ENCODE data around the gene OR52E6. TPM values are rescaled to one million over a fixed set of nuclear protein-coding genes. Genes with fewer than 3 reads are reported as not detected.

The OR52E6 gene
- polyA plus RNA-seq, 1 donor (not counting 4 experiments of a cell fraction or from before 2014, with no cell fraction given): not detected

DNA sequence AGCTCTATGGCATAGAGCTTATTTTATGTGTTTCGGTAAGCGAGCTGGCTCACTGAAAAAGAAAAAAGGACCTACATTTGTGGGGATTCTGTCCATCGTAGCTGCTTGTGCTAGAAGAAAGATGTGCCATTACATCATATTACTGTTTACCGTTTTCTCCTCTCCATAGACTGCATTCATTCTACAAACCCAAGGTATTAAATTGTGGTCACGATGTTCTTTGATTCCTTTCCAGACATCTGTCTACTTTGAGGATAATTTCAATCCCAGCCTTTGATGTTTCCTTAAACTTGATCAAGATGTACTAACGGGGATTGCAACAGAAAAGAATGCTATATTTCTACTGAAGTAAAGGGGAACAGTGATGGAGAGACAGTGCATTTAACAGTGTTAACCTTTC, 45.2 kb downstream of the OR52E6 start:
- Histone ChIP-seq H3K9ac (ENCODE audit: control insufficient read depth, extremely low read depth, insufficient read depth, low read length) (no peak overlapping the region), H3K27me3 (ENCODE audit: control insufficient read depth, extremely low read depth, insufficient read depth, low read length) (no peaks in the 10 kb centered on the region), H4K20me1 (ENCODE audit: control insufficient read depth, extremely low read depth, insufficient read depth, low read length) (no peaks in the 10 kb centered on the region), H3K36me3 (ENCODE audit: control insufficient read depth in 2 of 2, extremely low read depth in 1 of 2, insufficient read depth in 2 of 2, low read length in 2 of 2) (no peaks in the 10 kb centered on the region), H3K4me1 (ENCODE audit: control insufficient read depth, extremely low read depth, insufficient read depth, low read length) (no peaks in the 10 kb centered on the region), H3K27ac (ENCODE audit: control insufficient read depth, insufficient read depth, low read length) (no peak overlapping the region), H3K9me1 (ENCODE audit: control insufficient read depth, extremely low read depth, insufficient read depth, low read length) (no peaks in the 10 kb centered on the region), H3K4me3 (ENCODE audit: control insufficient read depth in 2 of 3, extremely low read depth in 1 of 3, insufficient read depth in 2 of 3, low read depth in 1 of 3, low read length in 3 of 3) (no peak overlapping the region), H2AFZ (ENCODE audit: control insufficient read depth, low read length) (no peak overlapping the region), H3K9me3 (ENCODE audit: control insufficient read depth, low read depth, low read length) (no peaks in the 10 kb centered on the region), H3K4me2 (ENCODE audit: control insufficient read depth, extremely low read depth, insufficient read depth, low read depth, low read length) (no peak overlapping the region), H3K79me2 (ENCODE audit: control insufficient read depth, insufficient read depth, low read length) (no peaks in the 10 kb centered on the region)
- DNase-seq (ENCODE audit: low read depth, low spot score) (no peak), FAIRE-seq (no peak)
- TF ChIP-seq, protein P1, sequence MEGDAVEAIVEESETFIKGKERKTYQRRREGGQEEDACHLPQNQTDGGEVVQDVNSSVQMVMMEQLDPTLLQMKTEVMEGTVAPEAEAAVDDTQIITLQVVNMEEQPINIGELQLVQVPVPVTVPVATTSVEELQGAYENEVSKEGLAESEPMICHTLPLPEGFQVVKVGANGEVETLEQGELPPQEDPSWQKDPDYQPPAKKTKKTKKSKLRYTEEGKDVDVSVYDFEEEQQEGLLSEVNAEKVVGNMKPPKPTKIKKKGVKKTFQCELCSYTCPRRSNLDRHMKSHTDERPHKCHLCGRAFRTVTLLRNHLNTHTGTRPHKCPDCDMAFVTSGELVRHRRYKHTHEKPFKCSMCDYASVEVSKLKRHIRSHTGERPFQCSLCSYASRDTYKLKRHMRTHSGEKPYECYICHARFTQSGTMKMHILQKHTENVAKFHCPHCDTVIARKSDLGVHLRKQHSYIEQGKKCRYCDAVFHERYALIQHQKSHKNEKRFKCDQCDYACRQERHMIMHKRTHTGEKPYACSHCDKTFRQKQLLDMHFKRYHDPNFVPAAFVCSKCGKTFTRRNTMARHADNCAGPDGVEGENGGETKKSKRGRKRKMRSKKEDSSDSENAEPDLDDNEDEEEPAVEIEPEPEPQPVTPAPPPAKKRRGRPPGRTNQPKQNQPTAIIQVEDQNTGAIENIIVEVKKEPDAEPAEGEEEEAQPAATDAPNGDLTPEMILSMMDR (optimal IDR thresholded peaks at IDR 0.05 in 1 of 3, IDR thresholded peaks at IDR 0.05 in 1 of 3, conservative IDR thresholded peaks at IDR 0.05 in 1 of 3; ENCODE audit: extremely low read depth in 1 of 3, insufficient read depth in 2 of 3, low read length in 3 of 3): no peak
- TF ChIP-seq EZH2 (IDR thresholded peaks at IDR 0.05; ENCODE audit: low read length): no peak
- dilution Hi-C loops (cut with MboI; ENCODE audit: extremely low pct_ligation_motif_present, low sequenced_read_pairs): no loop called here

GRCh38 chr11:5791165-5791564, 50.5 kb downstream of the OR52E6 start, which contains the start of gene OR52N1:
Gene OR52N1, minus strand, starts transcription at chr11:5791265. Its CDS starts 2,449 bp downstream, at chr11:5788816.
- no peak within 1 kb of the TSS for H3K9ac ChIP-seq (ENCODE audit: control insufficient read depth, extremely low read depth, insufficient read depth, low read length)
- H3K9me1 ChIP-seq (ENCODE audit: control insufficient read depth, extremely low read depth, insufficient read depth, low read length): no peaks in the 10 kb centered on the region
- H3K27ac ChIP-seq (ENCODE audit: control insufficient read depth, insufficient read depth, low read length): no peak within 1 kb of the TSS
- no peak for DNase-seq (ENCODE audit: low read depth, low spot score)
- no peaks in the 10 kb centered on the region for H3K79me2 ChIP-seq (ENCODE audit: control insufficient read depth, insufficient read depth, low read length)
- H3K9me3 ChIP-seq (ENCODE audit: control insufficient read depth, low read depth, low read length): no peaks in the 10 kb centered on the region
- dilution Hi-C loops (cut with MboI; ENCODE audit: extremely low pct_ligation_motif_present, low sequenced_read_pairs): no loop called here
- no peak for TF ChIP-seq EZH2 (IDR thresholded peaks at IDR 0.05; ENCODE audit: low read length)
- TF ChIP-seq, protein P1 (optimal IDR thresholded peaks at IDR 0.05 in 1 of 3, IDR thresholded peaks at IDR 0.05 in 1 of 3, conservative IDR thresholded peaks at IDR 0.05 in 1 of 3; ENCODE audit: extremely low read depth in 1 of 3, insufficient read depth in 2 of 3, low read length in 3 of 3): no peak
- no peak for FAIRE-seq
- no peaks in the 10 kb centered on the region for H3K27me3 ChIP-seq (ENCODE audit: control insufficient read depth, extremely low read depth, insufficient read depth, low read length)
- no peaks in the 10 kb centered on the region for H4K20me1 ChIP-seq (ENCODE audit: control insufficient read depth, extremely low read depth, insufficient read depth, low read length)
- H3K4me2 ChIP-seq (ENCODE audit: control insufficient read depth, extremely low read depth, insufficient read depth, low read depth, low read length): no peak within 1 kb of the TSS
- H3K36me3 ChIP-seq (ENCODE audit: control insufficient read depth in 2 of 2, extremely low read depth in 1 of 2, insufficient read depth in 2 of 2, low read length in 2 of 2): no peaks in the 10 kb centered on the region
- H2AFZ ChIP-seq (ENCODE audit: control insufficient read depth, low read length): no peak within 1 kb of the TSS
- H3K4me1 ChIP-seq (ENCODE audit: control insufficient read depth, extremely low read depth, insufficient read depth, low read length): no peaks in the 10 kb centered on the region
- H3K4me3 ChIP-seq (ENCODE audit: control insufficient read depth in 2 of 3, extremely low read depth in 1 of 3, insufficient read depth in 2 of 3, low read depth in 1 of 3, low read length in 3 of 3): no peak within 1 kb of the TSS

Other genes starting within 250 kb of the OR52E6 start
- 3.9 to 5.2 TPM (median 4.5 TPM) in 3 replicates for gene TRIM6, start 245.3 kb downstream of the OR52E6 start, polyA plus RNA-seq
- 13.7 to 20.5 TPM (median 15.8 TPM) in 3 replicates for gene TRIM34, start 216.9 kb downstream of the OR52E6 start, polyA plus RNA-seq
- 23.2 to 34.6 TPM (median 26.3 TPM) in 3 replicates for gene TRIM5, start 156.8 kb downstream of the OR52E6 start, polyA plus RNA-seq
- 86.0 to 119 TPM (median 117 TPM) in 3 replicates for gene TRIM22, start 152.1 kb downstream of the OR52E6 start, polyA plus RNA-seq
- gene OR56B1, start 105.4 kb downstream of the OR52E6 start, polyA plus RNA-seq: 0.04 TPM in 1 of 3 replicates, not detected in the others
- 0.23 TPM in 1 of 3 replicates, not detected in the others for gene OR52N4, start 87.7 kb downstream of the OR52E6 start, polyA plus RNA-seq
- gene OR52N5, start 58.5 kb downstream of the OR52E6 start, polyA plus RNA-seq: not detected in 3 replicates
- gene OR52N1, start 50.6 kb downstream of the OR52E6 start, polyA plus RNA-seq: not detected in 3 replicates
- gene OR52N2, start 33.0 kb downstream of the OR52E6 start, polyA plus RNA-seq: not detected in 3 replicates
- not detected in 3 replicates for gene OR52E8, start 15.8 kb upstream of the OR52E6 start, polyA plus RNA-seq
- gene OR52E4, start 38.7 kb upstream of the OR52E6 start, polyA plus RNA-seq: not detected in 3 replicates
- gene OR52E5, start 51.3 kb upstream of the OR52E6 start, polyA plus RNA-seq: not detected in 3 replicates
- not detected in 3 replicates for gene OR56A3, start 100.4 kb upstream of the OR52E6 start, polyA plus RNA-seq
- gene OR56A5, start 126.6 kb upstream of the OR52E6 start, polyA plus RNA-seq: not detected in 3 replicates
- not detected in 3 replicates for gene OR52L1, start 145.1 kb upstream of the OR52E6 start, polyA plus RNA-seq
- gene OR56A4, start 165.0 kb upstream of the OR52E6 start, polyA plus RNA-seq: not detected in 3 replicates
- not detected in 3 replicates for gene OR56A1, start 188.9 kb upstream of the OR52E6 start, polyA plus RNA-seq

Data from keratinocyte (primary cell).